ENCODE data around the gene KCNG1. TPM values are rescaled to one million over a fixed set of nuclear protein-coding genes. Genes with fewer than 3 reads are reported as not detected.
A peak's percentile ranks its signal among the peaks of the same experiment; 100 is the strongest.

KCNG1 gene
- total RNA-seq, 2 donors from 2014 or later = 0.41 to 1.9 TPM

DNA sequence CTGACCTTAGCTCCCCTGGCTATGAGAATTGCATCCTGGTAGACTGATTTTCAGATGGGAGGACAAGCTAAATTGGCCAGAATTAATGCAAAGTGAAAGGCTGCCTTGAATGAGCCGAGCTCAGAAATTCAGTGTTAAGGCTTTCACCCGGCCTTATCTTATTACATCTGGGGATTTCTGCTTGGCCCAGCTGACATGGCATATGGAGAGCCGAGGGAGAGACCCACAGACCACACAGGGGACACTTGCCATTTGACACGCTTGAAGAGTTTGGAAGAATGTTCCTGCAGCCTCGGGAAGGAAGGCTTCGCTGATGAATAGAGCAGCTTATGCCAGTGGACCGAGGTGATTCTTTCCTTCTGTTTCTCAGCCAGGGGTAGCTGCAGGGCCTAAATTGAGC lies 55.3 kb downstream of the KCNG1 start:
- ATAC-seq (ENCODE audit: insufficient number of reproducible peaks, low FRiP score, low read depth) = no peak
- Histone ChIP-seq H3K9me3 (no peaks in the 10 kb centered on the region), H3K36me3 (no peaks in the 10 kb centered on the region), H3K27me3 (replicated peaks; ENCODE audit: insufficient read depth) (no peaks in the 10 kb centered on the region), H3K4me1 (ENCODE audit: control insufficient read depth in 1 of 2, low read depth in 2 of 2) (no peaks in the 10 kb centered on the region), H3K27ac (no peak overlapping the region), H3K4me3 (no peak overlapping the region)
- no peak for DNase-seq (ENCODE audit: low spot score)
- TF ChIP-seq, protein P1, sequence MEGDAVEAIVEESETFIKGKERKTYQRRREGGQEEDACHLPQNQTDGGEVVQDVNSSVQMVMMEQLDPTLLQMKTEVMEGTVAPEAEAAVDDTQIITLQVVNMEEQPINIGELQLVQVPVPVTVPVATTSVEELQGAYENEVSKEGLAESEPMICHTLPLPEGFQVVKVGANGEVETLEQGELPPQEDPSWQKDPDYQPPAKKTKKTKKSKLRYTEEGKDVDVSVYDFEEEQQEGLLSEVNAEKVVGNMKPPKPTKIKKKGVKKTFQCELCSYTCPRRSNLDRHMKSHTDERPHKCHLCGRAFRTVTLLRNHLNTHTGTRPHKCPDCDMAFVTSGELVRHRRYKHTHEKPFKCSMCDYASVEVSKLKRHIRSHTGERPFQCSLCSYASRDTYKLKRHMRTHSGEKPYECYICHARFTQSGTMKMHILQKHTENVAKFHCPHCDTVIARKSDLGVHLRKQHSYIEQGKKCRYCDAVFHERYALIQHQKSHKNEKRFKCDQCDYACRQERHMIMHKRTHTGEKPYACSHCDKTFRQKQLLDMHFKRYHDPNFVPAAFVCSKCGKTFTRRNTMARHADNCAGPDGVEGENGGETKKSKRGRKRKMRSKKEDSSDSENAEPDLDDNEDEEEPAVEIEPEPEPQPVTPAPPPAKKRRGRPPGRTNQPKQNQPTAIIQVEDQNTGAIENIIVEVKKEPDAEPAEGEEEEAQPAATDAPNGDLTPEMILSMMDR (IDR thresholded peaks at IDR 0.05) = no peak

DNA sequence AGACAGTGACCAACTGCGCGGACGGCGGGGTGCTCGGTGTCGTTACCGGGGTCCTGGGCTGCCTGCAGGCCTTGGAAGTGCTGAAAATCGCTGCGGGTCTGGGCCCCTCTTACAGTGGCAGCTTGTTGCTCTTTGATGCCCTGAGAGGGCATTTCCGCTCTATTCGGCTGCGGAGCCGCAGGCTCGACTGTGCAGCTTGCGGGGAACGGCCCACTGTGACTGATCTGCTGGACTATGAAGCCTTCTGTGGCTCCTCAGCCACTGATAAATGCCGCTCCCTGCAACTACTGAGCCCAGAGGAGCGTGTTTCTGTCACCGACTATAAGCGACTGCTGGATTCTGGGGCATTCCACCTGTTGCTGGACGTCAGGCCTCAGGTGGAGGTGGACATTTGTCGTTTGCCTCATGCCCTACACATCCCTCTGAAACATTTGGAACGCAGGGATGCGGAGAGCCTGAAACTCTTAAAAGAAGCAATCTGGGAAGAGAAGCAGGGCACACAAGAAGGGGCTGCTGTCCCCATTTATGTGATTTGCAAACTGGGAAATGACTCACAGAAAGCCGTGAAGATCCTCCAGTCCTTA lies 63.3 kb downstream of the KCNG1 start:
- Histone ChIP-seq H3K36me3 (peaks cover 7% of the 10 kb centered on the region), H3K27me3 (replicated peaks; ENCODE audit: insufficient read depth) (no peaks in the 10 kb centered on the region), H3K4me1 (ENCODE audit: control insufficient read depth in 1 of 2, low read depth in 2 of 2) (peaks cover 38 to 46% of the 10 kb centered on the region in 2 donors), H3K9me3 (no peaks in the 10 kb centered on the region), H3K4me3 (peak overlapping the region; percentile 82), H3K27ac (peak overlapping the region; percentile 93)
- TF ChIP-seq, protein P1 (IDR thresholded peaks at IDR 0.05) = no peak
- no peak for ATAC-seq (ENCODE audit: insufficient number of reproducible peaks, low FRiP score, low read depth)
- no peak for DNase-seq (ENCODE audit: low spot score)

DNA sequence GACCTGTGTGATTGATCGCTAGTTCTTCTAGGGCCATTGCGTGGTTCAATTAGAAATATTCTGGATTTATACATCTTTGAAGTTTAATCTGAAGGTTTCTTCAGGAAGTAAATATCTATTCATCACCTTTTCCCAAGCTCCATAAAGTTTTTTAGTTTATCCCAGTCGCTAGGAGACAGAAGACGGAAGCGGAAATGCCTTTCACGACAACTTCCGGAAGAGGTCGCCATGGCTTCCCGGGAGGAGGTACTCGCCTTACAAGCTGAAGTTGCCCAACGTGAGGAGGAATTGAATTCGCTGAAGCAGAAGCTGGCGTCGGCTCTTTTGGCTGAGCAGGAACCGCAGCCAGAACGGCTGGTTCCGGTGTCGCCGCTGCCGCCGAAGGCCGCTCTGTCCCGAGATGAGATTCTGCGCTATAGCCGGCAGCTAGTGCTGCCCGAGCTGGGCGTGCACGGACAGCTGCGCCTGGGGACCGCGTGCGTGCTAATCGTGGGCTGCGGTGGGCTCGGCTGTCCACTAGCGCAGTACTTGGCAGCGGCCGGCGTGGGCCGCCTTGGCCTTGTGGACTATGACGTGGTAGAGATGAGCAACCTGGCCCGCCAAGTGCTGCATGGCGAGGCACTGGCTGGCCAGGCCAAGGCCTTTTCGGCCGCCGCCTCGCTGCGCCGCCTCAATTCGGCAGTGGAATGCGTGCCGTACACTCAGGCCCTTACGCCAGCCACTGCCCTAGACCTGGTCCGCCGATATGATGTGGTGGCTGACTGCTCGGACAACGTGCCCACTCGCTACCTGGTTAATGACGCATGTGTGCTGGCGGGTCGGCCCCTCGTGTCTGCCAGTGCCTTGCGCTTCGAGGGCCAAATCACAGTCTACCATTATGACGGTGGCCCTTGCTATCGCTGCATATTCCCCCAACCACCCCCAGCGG lies 64.0 kb downstream of the KCNG1 start, which contains the start of gene MOCS3:
TSS of gene MOCS3 (plus strand) at position 204 of the 928 bp plus-strand sequence. CDS start at position 229, 25 bp downstream.
- peak; percentile 36 for DNase-seq (ENCODE audit: low spot score)
- no peaks in the 10 kb centered on the region for H3K9me3 ChIP-seq
- TF ChIP-seq, protein P1 (IDR thresholded peaks at IDR 0.05) = no peak
- H3K27me3 ChIP-seq (replicated peaks; ENCODE audit: insufficient read depth) = no peaks in the 10 kb centered on the region
- peak within 1 kb of the TSS; percentile 93 for H3K27ac ChIP-seq
- peaks cover 9% of the 10 kb centered on the region for H3K36me3 ChIP-seq
- ATAC-seq (ENCODE audit: insufficient number of reproducible peaks, low FRiP score, low read depth) = peak; percentile 55
- peak within 1 kb of the TSS; percentile 82 for H3K4me3 ChIP-seq
- peaks cover 38 to 46% of the 10 kb centered on the region in 2 donors for H3K4me1 ChIP-seq (ENCODE audit: control insufficient read depth in 1 of 2, low read depth in 2 of 2)

DNA sequence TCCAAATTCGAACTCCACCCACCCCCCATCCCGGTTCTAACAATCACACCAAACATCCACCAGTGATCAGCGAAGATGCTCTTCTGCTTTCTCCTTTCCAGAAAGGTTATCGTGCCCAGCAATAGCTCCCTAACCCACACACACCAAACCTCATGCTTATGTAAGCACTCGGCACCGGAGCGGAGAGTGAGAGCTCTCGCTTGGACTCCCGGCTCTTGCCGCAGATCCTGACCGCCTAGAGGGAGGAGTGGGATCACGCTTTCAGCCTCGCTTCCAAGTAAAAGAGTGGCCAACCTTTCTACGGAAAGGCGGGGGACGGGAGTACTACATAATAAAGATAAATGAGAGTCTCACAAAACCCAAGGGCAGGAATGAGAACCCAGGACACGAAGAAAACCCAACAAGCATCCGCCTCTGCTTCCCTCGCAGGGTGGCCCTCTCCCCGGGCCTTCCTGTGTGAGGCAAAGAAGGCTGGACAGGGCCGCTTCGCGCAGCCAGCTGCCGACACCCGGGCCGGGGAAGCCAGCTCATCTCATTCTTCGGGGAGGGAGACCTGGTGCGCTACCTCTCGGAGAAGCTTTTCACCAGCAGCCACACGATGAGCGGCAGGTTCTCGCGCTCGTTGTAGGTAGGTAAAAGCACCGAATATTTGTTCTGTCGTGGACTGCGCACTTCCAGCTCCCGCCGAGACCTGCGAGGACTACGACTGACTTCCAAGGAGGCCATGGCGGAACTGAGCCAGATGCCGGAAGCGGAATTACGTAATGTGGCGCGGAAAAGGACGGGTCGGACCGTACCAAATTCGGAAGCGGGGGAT lies 64.9 kb downstream of the KCNG1 start, which contains the start of gene DPM1:
TSS of gene DPM1 (minus strand) at position 735 of the 817 bp plus-strand sequence. CDS start at position 726, 9 bp downstream.
- peak within 1 kb of the TSS; percentile 93 for H3K27ac ChIP-seq
- H3K36me3 ChIP-seq = peaks cover 12% of the 10 kb centered on the region
- peak; percentile 91 for ATAC-seq (ENCODE audit: insufficient number of reproducible peaks, low FRiP score, low read depth)
- TF ChIP-seq, protein P1 (IDR thresholded peaks at IDR 0.05) = no peak
- no peaks in the 10 kb centered on the region for H3K9me3 ChIP-seq
- H3K27me3 ChIP-seq (replicated peaks; ENCODE audit: insufficient read depth) = no peaks in the 10 kb centered on the region
- H3K4me3 ChIP-seq = peak within 1 kb of the TSS; percentile 82
- peak; percentile 50 for DNase-seq (ENCODE audit: low spot score)
- H3K4me1 ChIP-seq (ENCODE audit: control insufficient read depth in 1 of 2, low read depth in 2 of 2) = peaks cover 38 to 46% of the 10 kb centered on the region in 2 donors
